Right ventricle myocardium superior (tissue), 1 donor: Measurements from ENCODE around the gene SPATA3. TPM values are rescaled to one million over a fixed set of nuclear protein-coding genes. Genes with fewer than 3 reads are reported as not detected.

ENCODE experiments used
- ATAC-seq: fragments of 200-7000 bp; cut with Tn5 transposase; one replicate; pipeline ENCODE4 v1.9.1; 2020; ENCODE audit warnings: mild to moderate bottlenecking; ENCODE audit not compliant: poor library complexity
- DNase-seq: peaks from one replicate; pipeline ENCODE4 v3.0.0-alpha.2; 2020
- intact Hi-C: fragments of 100-400 bp; cut with DNase I; formaldehyde crosslinking; loops from one replicate; pipeline ENCODE4 v1.11.2; 2022
- total RNA-seq: library from RNA; stranded (reverse); fragmentation: NEBNext Ultra II Directional; extraction: Animal tissue kit (Norgen Biotek cat#: 25700); gene quantifications from one replicate; pipeline ENCODE4 v1.2.1, GENCODE V29; 2021
- donor health status: DM: no; HTN: yes; CAD: no; lungs with severe emphysema.

The SPATA3 gene
- total RNA-seq, 1 donor from 2014 or later, result not detected

DNA sequence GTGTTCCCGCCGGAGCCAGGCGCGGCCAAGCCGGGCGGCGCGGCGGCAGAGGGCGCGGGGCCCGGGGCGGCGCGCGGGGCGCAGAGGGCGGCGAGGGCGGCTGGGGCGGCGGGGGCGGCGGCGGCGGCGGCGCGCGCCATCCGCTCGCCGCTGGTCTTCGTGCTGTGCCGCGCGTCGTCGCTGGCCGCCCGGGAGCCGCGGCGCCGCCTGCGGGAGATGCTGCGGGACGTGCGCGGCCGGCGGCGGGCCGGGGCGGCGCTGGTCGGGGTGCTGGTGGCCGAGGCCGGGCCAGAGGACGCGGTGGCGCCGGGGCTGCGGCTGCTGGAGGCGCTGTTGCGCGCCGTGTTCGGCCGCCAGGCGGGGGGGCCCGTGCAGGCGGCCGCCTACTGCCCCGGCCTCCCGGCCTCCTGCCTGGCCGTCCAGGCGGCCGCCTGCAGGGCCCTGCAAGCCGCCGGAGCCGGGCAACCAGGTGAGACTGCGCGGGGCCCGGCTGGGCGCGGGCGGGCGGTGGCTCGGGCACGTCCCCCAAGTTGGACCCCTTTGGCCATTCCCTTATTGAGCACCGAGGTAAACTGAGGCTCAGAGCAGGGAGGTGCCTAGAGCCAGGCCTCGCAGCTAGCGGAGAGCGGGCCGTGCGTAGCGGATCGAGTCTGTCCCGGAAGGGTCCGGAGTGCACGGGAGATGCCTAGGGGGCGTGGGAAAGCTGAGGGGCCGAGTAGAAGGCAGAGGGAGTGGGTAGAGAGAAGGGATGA, 42.0 kb downstream of the SPATA3 start:
- no peak for DNase-seq
- no peak for ATAC-seq
- intact Hi-C loops, result no loop called here

GRCh38 chr2:231038483-231039293, 42.8 kb downstream of the SPATA3 start:
- intact Hi-C loops, result no loop called here
- no peak for ATAC-seq
- no peak for DNase-seq

DNA sequence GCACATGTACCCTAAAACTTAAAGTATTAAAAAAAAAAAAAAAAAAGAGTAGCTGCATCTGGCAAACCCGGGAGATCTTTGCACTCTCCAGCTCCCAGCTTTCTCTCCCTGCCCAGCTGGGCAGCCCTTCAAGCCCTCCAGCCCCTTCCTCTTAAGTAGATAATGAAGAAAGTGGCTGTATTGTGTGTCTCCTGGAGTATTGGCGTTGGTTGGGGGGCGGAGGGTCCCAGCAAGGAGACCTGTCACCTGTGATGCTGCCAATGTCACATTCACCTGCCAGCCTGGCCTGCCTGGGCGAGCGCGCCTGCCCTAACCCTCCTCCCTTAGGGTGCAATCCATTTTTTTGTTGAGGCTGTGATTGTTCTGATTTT, 43.4 kb downstream of the SPATA3 start:
- intact Hi-C loops, result no loop called here
- no peak for ATAC-seq
- DNase-seq, result no peak

- no peak for ATAC-seq
- intact Hi-C loops, result no loop called here
These were observed 44.0 kb downstream of the SPATA3 start for GRCh38 chr2:231039821-231040364.

GRCh38 chr2:231041061-231041689, 45.3 kb downstream of the SPATA3 start:
- intact Hi-C loops, result no loop called here
- DNase-seq, result no peak
- ATAC-seq, result no peak

More at GRCh38 chr2:231039821-231040364, 44.0 kb downstream of the SPATA3 start:
- no peak for DNase-seq

DNA sequence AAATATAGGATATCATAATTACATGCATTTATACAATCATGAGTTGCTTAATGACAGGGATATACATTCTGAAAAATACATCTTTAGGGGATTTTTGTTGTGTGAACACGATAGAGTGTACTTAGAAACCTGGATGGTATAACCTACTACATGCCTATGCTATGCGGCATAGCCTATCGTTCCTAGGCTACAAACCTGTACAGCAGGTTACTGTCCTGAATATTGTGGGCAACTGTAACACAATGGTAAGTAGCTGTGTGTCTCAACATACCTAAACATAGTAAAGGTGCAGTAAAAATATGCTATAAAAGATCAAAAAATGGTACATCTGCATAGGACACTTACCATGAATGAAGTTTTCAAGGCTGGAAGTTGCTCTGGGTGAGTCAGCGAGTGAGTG, 47.9 kb downstream of the SPATA3 start:
- ATAC-seq, result no peak
- DNase-seq, result no peak
- intact Hi-C loops, result no loop called here

GRCh38 chr2:231046916-231047273, 51.0 kb downstream of the SPATA3 start:
- DNase-seq (no peak), ATAC-seq (no peak)
- intact Hi-C loops, result no loop called here

DNA sequence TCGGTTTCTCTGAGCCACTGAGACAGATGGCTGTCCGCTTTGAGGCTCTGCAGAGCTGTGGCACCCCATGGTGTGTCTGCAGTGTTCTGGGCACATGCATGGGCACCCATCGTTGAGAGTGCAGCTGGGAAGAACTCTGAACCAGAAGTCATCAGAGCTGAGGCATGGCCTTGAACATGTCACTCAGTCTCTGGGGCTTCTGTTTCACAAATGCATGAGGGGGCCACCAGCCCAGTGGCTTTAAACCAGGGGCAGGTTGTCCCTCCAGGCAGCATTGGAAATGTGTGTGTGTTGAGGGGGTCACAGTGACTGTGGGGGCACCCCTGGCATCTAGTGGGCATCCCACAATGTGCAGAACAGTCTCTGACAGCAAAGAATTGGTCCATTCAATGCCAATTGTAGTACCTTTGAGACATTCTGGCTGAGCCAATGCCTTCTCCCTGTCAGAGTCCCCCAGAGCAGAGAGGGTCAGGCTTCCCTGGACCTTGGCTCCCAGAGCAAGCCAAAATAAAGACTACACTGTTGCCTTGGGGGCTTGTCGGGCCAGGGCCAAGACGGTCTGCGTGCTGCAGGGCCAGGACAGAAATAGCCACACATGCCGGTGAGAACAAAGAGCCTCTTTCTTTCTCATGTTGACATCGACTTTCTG, 51.5 kb downstream of the SPATA3 start:
- no peak for DNase-seq
- ATAC-seq, result no peak
- intact Hi-C loops, result no loop called here

GRCh38 chr2:231047923-231048915, 52.3 kb downstream of the SPATA3 start:
- DNase-seq, result no peak
- no peak for ATAC-seq
- intact Hi-C loops, result no loop called here

- ATAC-seq, result no peak
- DNase-seq, result no peak
- intact Hi-C loops, result no loop called here
These were observed 53.5 kb downstream of the SPATA3 start for GRCh38 chr2:231049286-231050017.

DNA sequence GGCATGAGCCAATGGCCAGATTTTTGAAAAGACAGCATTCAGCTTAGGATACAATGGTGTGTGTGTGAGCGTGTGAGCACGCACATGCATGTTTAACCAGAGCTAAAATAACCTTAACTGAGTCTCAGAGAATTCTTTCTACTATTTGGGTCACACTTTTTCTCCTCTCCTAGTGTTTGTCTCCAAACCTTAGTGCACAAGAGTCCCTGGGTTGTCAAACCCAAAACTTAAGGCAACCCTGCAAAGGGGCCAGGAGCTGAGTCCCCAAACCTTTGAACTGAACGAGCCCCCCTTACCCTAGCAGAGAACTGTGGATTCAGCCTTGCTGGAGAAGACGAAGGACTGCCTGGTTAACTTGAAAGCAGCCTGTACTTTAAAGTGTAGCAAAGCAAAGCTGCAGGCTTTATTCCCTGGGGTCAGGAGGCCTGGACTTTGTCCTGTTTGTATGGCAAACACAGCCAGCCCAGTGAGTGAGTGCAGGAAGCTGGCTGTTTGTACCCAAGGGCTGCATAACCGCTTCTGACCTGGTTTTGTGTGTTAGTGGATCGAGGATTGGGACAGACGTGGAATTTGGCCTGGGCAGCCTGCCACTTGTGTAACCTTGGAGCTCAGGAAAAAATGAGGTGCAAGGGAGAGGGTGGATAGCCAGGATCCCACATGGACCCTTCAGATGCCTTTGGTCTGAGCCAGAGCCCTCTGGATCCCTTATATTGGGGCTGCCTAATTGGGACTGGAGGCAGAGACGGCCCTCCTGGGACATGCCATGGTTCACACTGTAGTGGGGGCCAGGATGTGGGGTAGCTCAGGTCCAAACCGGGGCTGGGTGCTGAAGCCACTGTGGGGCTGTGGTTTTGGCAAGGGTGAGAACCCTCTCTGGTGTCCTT, 54.3 kb downstream of the SPATA3 start:
- intact Hi-C loops, result no loop called here
- ATAC-seq (no peak), DNase-seq (no peak)

DNA sequence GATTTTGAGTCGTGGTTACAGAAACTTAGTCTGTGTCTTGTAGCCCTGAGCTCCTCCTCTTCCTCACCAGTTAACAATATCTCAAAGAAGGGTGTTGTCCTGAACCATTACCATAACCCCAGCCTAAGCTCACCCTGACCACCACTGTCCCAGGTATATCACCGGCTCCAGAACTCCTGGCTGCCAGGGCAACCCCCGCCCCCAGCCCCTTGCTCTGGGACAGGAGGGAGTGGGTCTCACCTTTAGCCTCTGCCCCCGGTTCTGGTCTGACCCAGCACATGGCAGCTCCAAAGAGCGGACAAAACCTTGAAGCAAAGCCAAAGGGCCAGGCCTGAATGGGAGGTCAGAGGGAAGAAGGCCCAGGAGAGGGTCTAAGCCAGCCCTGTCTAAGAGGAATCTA, 55.2 kb downstream of the SPATA3 start:
- ATAC-seq (no peak), DNase-seq (no peak)
- intact Hi-C loops, result no loop called here

DNA sequence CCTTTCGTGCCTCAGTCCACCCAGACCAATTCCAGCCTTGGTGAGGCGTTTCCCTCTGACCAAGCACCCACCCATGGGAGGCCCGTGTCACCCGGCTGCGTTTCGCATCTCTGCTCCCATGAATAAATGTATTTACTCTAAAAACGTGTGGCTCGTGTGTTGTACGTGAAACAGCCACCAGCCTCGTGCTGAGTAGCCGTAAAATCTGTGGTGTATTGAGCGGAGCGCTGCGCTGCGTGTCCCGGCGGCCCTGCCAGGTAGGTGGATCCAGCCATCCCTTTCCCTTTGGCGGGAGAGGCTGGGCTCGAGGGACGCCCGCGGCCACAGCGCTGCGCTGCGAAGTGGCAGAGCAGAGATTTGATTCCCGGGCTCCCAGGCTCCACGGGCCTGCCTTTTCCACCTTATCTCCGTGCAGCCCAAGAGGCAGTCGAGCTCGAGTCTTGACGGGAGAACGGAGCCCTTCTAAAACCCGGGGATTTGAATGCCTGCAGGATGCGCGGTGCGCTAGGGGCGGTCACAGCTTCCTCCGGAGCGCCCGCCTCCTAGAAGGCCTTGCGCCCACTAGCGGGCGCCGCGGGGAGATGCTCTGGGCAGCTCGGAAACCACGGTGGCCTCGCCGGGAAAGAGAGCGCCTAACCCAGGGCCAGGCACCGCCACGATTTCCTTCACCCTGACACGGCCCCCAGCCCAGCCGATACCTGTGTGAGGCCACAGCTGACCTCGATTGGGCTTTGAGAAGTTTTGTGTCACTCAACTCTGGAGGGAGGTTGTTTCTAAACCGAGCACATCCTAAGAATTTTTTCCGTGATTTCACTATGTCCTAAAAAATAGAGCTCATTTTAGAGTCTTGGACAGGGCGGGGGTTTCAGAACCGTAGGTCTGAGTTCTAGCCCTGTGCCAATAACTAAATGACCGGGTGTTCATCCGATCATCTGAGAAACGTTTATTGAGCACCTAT, 56.9 kb downstream of the SPATA3 start:
- DNase-seq (peak; percentile 91), ATAC-seq (peak; percentile 81)
- intact Hi-C loops, result no loop called here

DNA sequence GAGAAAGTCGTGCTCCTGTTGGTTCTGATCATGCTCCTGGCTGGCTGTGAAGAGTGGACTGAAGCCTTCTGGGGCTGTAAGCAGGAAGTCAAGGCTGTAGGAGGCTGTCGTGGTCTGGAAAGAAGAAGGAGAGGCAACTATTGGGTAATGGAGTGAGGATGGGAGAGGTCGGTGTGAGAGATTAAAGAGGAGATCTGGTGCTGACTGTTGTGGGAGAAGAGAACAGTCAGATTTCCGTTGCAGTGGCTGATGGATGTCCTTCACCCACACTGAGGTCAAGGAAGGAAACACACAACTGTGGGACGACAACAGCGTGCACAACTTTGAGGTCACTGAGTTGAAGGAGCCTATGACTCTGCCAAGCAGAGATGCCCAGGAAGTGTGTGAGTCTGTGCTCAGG, 57.9 kb downstream of the SPATA3 start:
- DNase-seq (no peak), ATAC-seq (no peak)
- intact Hi-C loops, result no loop called here
